Calu3 (cell line): ENCODE measurements around the gene TMEM236. TPM values are rescaled to one million over a fixed set of nuclear protein-coding genes. Genes with fewer than 3 reads are reported as not detected.

Experiments
- BruUV-seq: library from RNA; stranded (reverse); fragments of 400-500 nt; replicated peaks from 2 replicates; lab custom pipeline; 2021; lab: Mats Ljungman, UMichigan
- CTCF ChIA-PET: fragments of 300-600 bp; sonication (Branson Sonifier 250); formaldehyde crosslinking; loops from one replicate; lab custom pipeline; 2022; ENCODE audit warnings: antibody characterized with exemption; lab: Charles Lee
- DNase-seq: peaks from one replicate; pipeline ENCODE4 v3.0.0; 2022
- H3K27ac Mint-ChIP-seq: one replicate; pipeline ENCODE4 v1.8.0; 2022; ENCODE audit warnings: mixed read lengths; ENCODE audit not compliant: unreplicated experiment
- H3K27me3 Mint-ChIP-seq: one replicate; pipeline ENCODE4 v1.8.0; 2022; ENCODE audit warnings: mixed read lengths; ENCODE audit not compliant: unreplicated experiment
- H3K36me3 Mint-ChIP-seq: one replicate; pipeline ENCODE4 v1.8.0; 2022; ENCODE audit warnings: mild to moderate bottlenecking, moderate library complexity, mixed read lengths; ENCODE audit not compliant: insufficient read depth, unreplicated experiment
- H3K4me1 Mint-ChIP-seq: one replicate; pipeline ENCODE4 v1.8.0; 2022; ENCODE audit warnings: mild to moderate bottlenecking, low read depth, mixed read lengths; ENCODE audit not compliant: unreplicated experiment
- H3K4me3 Mint-ChIP-seq: one replicate; pipeline ENCODE4 v1.8.0; 2022; ENCODE audit warnings: mild to moderate bottlenecking, low read depth, moderate library complexity, mixed read lengths; ENCODE audit not compliant: unreplicated experiment
- H3K9me3 Mint-ChIP-seq: one replicate; pipeline ENCODE4 v1.8.0; 2022; ENCODE audit warnings: low read depth, mixed read lengths; ENCODE audit not compliant: unreplicated experiment
- intact Hi-C: fragments of 100-400 bp; cut with micrococcal nuclease; formaldehyde crosslinking; loops from one replicate; pipeline ENCODE4 v1.10.0; 2022; ENCODE audit not compliant: unreplicated experiment
- total RNA-seq: library from RNA; stranded (reverse); gene quantifications from 2 replicates; pipeline ENCODE4 v1.2.3, GENCODE V29; 2022
- TF ChIP-seq, protein P1 (sequence below): fragments of 200-600 bp; IDR thresholded peaks from one replicate; pipeline ENCODE4 v1.8.0; 2022; ENCODE audit warnings: antibody characterized with exemption; ENCODE audit not compliant: unreplicated experiment

Gene TMEM236
- total RNA-seq, 1 experiment from 2014 or later = 0.38 TPM

DNA sequence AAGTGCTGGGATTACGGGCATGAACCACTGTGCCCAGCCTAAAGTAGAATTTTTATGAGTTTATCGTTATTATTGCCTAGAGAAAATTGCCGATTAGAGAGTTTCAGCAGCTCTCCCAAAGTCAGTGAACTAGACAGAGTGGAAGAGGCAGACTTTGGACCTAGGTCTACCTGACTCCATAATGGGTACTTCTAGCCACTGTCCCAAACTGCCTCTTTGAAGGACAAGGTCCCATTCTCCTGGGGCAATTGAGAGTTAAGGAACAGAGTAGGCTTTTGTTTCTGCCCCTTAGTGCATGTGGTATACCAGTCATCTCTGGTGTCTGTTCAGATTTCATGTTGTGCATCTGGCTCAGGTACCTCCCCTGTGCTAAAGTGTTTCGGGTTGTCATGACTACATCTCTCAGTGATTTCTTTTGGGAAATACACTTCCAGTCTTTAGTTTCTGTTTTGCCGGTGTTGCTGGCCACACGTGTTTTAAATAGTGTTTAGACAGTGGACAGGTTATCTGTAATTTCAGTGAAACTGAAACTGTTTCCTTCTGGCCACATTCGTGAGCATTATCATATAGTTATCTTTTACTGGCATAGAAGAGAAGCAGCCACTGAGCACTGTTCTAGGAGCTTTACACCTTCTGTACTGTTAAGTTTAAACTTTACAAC, 4.7 kb downstream of the TMEM236 start:
- BruUV-seq = no TSS peak
- Mint-ChIP-seq H3K4me1 (no peaks in the 10 kb centered on the region), H3K27ac (no peak overlapping the region), H3K36me3 (no peaks in the 10 kb centered on the region), H3K4me3 (no peak overlapping the region), H3K9me3 (no peaks in the 10 kb centered on the region), H3K27me3 (no peaks in the 10 kb centered on the region)
- intact Hi-C loops = no loop called here
- TF ChIP-seq, protein P1, sequence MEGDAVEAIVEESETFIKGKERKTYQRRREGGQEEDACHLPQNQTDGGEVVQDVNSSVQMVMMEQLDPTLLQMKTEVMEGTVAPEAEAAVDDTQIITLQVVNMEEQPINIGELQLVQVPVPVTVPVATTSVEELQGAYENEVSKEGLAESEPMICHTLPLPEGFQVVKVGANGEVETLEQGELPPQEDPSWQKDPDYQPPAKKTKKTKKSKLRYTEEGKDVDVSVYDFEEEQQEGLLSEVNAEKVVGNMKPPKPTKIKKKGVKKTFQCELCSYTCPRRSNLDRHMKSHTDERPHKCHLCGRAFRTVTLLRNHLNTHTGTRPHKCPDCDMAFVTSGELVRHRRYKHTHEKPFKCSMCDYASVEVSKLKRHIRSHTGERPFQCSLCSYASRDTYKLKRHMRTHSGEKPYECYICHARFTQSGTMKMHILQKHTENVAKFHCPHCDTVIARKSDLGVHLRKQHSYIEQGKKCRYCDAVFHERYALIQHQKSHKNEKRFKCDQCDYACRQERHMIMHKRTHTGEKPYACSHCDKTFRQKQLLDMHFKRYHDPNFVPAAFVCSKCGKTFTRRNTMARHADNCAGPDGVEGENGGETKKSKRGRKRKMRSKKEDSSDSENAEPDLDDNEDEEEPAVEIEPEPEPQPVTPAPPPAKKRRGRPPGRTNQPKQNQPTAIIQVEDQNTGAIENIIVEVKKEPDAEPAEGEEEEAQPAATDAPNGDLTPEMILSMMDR = no peak
- DNase-seq = peak; percentile 9
- CTCF ChIA-PET = interaction anchor here (0.7 to 1.0 kb wide), 2 partner anchors 19 to 30 kb away, joined by 4 to 6 read pairs; no protein-coding TSS in a partner anchor

DNA sequence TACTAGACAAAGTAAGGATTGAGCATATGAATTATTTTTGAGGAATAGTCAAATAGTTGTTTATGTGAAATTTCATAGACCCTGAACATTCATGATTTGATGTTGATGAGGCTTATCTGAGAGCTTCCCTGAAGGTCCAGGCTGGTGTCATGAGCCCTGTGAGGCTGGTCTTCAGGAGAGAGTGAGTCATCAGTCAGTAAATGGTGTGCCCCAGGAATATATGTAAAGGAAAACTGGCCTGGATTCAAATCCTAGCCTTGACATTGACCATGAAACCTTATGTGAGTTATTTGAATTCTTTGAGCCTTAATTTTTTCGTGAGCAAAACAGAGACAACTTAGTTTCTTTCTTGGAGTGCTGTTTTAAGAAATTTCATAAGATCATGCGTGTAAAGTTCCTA, 6.2 kb downstream of the TMEM236 start:
- Mint-ChIP-seq H3K4me1 (no peaks in the 10 kb centered on the region), H3K27ac (no peak overlapping the region), H3K9me3 (no peaks in the 10 kb centered on the region), H3K36me3 (no peaks in the 10 kb centered on the region), H3K4me3 (no peak overlapping the region), H3K27me3 (no peaks in the 10 kb centered on the region)
- no peak for DNase-seq
- BruUV-seq = no TSS peak
- intact Hi-C loops = no loop called here
- TF ChIP-seq, protein P1 = no peak
- CTCF ChIA-PET = no interaction called here

DNA sequence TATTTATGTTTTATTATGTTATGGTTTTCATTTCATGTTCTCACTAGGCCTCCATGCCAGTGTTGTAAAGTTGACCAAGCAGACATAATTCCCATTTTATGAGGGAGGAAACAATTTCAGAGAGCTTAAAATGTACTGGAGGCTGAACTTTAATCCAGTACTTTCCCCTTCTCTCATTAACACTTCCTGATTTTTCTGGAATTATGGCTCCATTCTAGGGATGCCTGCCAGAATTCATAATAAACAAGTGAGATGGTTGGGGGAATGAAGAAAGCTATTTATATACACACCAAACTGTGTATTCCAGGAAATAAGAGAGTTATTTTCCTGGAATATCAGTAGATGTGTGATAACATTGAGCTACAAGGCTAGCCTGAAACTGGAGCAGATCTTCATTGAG, 6.9 kb downstream of the TMEM236 start:
- no TSS peak for BruUV-seq
- no peak overlapping the region for H3K27ac Mint-ChIP-seq
- no peak overlapping the region for H3K4me3 Mint-ChIP-seq
- TF ChIP-seq, protein P1 = no peak
- no peaks in the 10 kb centered on the region for H3K4me1 Mint-ChIP-seq
- H3K9me3 Mint-ChIP-seq = no peaks in the 10 kb centered on the region
- no peak for DNase-seq
- H3K36me3 Mint-ChIP-seq = no peaks in the 10 kb centered on the region
- no peaks in the 10 kb centered on the region for H3K27me3 Mint-ChIP-seq
- CTCF ChIA-PET = no interaction called here
- intact Hi-C loops = no loop called here

DNA sequence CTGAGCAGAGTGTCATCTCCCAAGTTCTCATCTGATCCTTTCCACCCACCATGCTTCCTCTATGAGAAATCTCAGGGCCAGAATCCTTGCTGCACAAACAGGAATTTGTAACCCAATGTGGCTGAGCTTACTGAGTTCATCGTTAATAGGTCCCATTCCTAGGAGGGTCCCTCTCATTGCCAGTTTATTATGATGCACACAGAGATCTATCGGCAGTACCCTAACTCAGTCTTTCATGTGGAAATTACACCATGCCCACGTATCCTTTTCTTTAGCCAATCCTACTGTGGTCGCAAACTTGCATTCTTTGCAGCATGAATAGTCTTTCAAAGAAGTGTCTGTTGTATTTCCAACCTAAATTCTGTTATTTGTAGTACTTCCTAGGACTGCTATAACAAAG, 12.1 kb downstream of the TMEM236 start:
- CTCF ChIA-PET = no interaction called here
- intact Hi-C loops = no loop called here
- no peaks in the 10 kb centered on the region for H3K27me3 Mint-ChIP-seq
- DNase-seq = no peak
- no TSS peak for BruUV-seq
- no peak overlapping the region for H3K4me3 Mint-ChIP-seq
- H3K4me1 Mint-ChIP-seq = no peaks in the 10 kb centered on the region
- no peak overlapping the region for H3K27ac Mint-ChIP-seq
- H3K9me3 Mint-ChIP-seq = peaks cover 3% of the 10 kb centered on the region
- TF ChIP-seq, protein P1 = no peak
- no peaks in the 10 kb centered on the region for H3K36me3 Mint-ChIP-seq
